ENCODE measurements around the gene TERB1. TPM values are rescaled to one million over a fixed set of nuclear protein-coding genes. Genes with fewer than 3 reads are reported as not detected.
A peak's percentile ranks its signal among the peaks of the same experiment; 100 is the strongest.
"Not testable (repeated sequence)": the region's sequence is repeated elsewhere in the genome, so short reads cannot be mapped to it uniquely, and the experiment has no call there.

Gene TERB1
- total and polyA plus RNA-seq, 2 donors: not detected

- DNase-seq (ENCODE audit: extremely low spot score): no peak
- Histone ChIP-seq H3K4me3 (ENCODE audit: low read depth, low read length) (no peak overlapping the region), H3K27ac (ENCODE audit: low read depth) (no peak overlapping the region), H3K36me3 (ENCODE audit: insufficient read depth) (peaks cover 2% of the 10 kb centered on the region), H3K4me1 (ENCODE audit: insufficient read depth) (no peaks in the 10 kb centered on the region)
- WGBS: 75% methylated on average over 2 of the region's 2 CpGs
Observed at GRCh38 chr16:66798161-66798560, 3.2 kb downstream of the TERB1 start.

DNA sequence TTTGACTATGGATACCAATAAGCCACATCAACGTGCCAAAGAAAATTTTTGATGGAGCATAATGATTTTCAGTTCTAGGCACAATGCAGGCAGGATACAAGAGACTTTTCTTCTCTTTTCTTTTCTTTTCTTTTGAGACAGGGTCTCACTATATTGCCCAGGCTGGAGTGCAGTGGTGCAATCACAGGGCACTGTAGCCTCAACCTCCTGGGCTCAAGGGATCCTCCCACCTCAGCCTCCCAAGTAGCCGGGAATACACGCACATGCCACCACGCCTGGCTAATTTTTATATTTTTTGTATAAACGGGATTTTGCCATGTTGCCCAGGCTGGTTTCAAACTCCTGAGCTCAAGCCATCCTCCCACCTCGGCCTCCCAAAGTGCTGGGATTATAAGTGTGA, 7.4 kb downstream of the TERB1 start:
- DNase-seq (ENCODE audit: extremely low spot score); H3K4me1 ChIP-seq (ENCODE audit: insufficient read depth); H3K4me3 ChIP-seq (ENCODE audit: low read depth, low read length); H3K36me3 ChIP-seq (ENCODE audit: insufficient read depth); H3K27ac ChIP-seq (ENCODE audit: low read depth): not testable (repeated sequence)
- WGBS: 89% methylated on average over 6 of the region's 6 CpGs

DNA sequence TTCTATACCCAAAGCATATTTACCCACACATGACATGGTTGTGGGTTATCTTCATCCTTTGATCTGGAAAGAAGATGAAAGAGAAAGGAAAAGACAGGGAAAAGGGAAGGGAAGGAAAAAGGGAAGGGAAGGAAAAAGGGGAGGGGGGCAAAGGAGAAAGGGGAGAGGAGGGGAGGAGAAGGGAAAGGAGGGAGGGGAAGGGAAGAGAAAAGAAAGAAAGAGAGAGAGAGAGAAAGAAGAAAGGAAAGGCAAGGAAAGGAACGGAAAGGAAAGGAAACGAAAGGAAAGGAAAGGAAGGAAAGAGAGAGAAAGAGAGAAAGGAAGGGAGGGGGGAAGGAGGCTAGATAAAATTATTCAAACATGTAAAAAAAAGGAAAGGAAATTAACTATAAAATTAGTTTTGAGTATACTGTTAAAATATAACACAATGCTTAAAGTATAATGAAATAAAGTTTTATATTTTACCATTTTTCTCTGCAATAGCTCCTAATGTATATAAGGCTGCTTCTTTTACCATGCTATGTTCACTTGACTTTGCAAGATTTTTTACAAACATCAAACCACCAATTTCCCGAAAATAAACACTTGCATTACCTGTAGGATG, 11.2 kb downstream of the TERB1 start:
- Histone ChIP-seq H3K4me1 (ENCODE audit: insufficient read depth) (no peaks in the 10 kb centered on the region), H3K4me3 (ENCODE audit: low read depth, low read length) (no peak overlapping the region), H3K36me3 (ENCODE audit: insufficient read depth) (no peaks in the 10 kb centered on the region), H3K27ac (ENCODE audit: low read depth) (no peak overlapping the region)
- DNase-seq (ENCODE audit: extremely low spot score): no peak
- WGBS: 60% methylated on average over 3 of the region's 3 CpGs

- 94% methylated on average over 2 of the region's 2 CpGs for WGBS
- no peaks in the 10 kb centered on the region for H3K36me3 ChIP-seq (ENCODE audit: insufficient read depth)
- no peak overlapping the region for H3K4me3 ChIP-seq (ENCODE audit: low read depth, low read length)
- H3K4me1 ChIP-seq (ENCODE audit: insufficient read depth): no peaks in the 10 kb centered on the region
- H3K27ac ChIP-seq (ENCODE audit: low read depth): no peak overlapping the region
- no peak for DNase-seq (ENCODE audit: extremely low spot score)
Observed at GRCh38 chr16:66787427-66787826, 14.0 kb downstream of the TERB1 start.

- Histone ChIP-seq H3K4me3 (ENCODE audit: low read depth, low read length) (no peak overlapping the region), H3K27ac (ENCODE audit: low read depth) (no peak overlapping the region), H3K36me3 (ENCODE audit: insufficient read depth) (no peaks in the 10 kb centered on the region), H3K4me1 (ENCODE audit: insufficient read depth) (no peaks in the 10 kb centered on the region)
- DNase-seq (ENCODE audit: extremely low spot score): no peak
- whole genome bisulfite sequencing: 92% methylated on average over 3 of the region's 3 CpGs
Observed at GRCh38 chr16:66786551-66786950, 14.8 kb downstream of the TERB1 start.

DNA sequence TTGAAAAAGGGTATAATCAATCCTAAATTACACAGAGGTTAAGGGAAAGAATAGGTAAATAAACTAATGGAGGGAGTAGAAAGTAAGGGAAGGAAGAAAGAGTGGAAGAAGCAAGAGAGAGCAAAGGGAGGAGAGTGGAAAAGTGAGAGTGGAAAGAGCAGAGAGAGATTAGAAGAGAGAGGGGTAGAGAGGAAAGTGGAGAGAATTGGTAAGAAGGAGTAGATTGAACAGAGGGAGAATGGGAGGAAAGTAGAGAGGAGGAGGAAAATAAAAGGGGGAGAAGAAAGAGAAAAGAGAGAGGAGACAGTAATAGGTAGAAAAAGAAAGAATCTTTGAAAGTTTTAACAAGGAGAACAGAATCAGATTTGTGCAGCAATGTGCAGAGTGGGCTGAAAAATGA, 24.9 kb downstream of the TERB1 start:
- Histone ChIP-seq H3K36me3 (ENCODE audit: insufficient read depth) (no peaks in the 10 kb centered on the region), H3K4me1 (ENCODE audit: insufficient read depth) (no peaks in the 10 kb centered on the region), H3K4me3 (ENCODE audit: low read depth, low read length) (no peak overlapping the region), H3K27ac (ENCODE audit: low read depth) (no peak overlapping the region)
- no peak for DNase-seq (ENCODE audit: extremely low spot score)

GRCh38 chr16:66774981-66775380, 26.4 kb downstream of the TERB1 start:
- Histone ChIP-seq H3K27ac (ENCODE audit: low read depth) (no peak overlapping the region), H3K4me3 (ENCODE audit: low read depth, low read length) (no peak overlapping the region), H3K4me1 (ENCODE audit: insufficient read depth) (no peaks in the 10 kb centered on the region), H3K36me3 (ENCODE audit: insufficient read depth) (no peaks in the 10 kb centered on the region)
- no peak for DNase-seq (ENCODE audit: extremely low spot score)
- WGBS: 47% methylated on average over 2 of the region's 2 CpGs

- no peaks in the 10 kb centered on the region for H3K36me3 ChIP-seq (ENCODE audit: insufficient read depth)
- H3K27ac ChIP-seq (ENCODE audit: low read depth): no peak overlapping the region
- H3K4me3 ChIP-seq (ENCODE audit: low read depth, low read length): no peak overlapping the region
- no peak for DNase-seq (ENCODE audit: extremely low spot score)
- no peaks in the 10 kb centered on the region for H3K4me1 ChIP-seq (ENCODE audit: insufficient read depth)
Observed at GRCh38 chr16:66758086-66758485, 43.3 kb downstream of the TERB1 start.

DNA sequence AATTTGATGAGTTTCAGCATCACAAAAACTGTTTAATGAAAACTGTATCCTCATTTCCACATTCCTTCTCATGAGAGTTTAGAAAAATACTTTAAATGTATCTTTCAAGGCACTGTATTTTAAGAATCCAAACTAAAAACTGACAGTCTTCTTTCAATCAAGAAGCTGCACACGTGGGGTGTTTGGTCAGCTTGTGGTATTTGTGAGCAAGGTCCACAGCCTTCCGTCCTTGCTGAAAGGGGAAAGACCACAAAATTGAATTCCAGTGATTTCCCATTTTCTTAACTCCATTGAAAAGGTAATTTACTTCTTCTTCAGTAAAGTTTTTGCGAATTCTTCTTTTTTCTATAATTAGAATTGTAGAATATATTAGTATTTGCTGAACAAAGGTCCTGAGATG, 46.6 kb downstream of the TERB1 start:
- DNase-seq (ENCODE audit: extremely low spot score): no peak
- 62% methylated on average over 3 of the region's 3 CpGs for WGBS
- Histone ChIP-seq H3K4me1 (ENCODE audit: insufficient read depth) (no peaks in the 10 kb centered on the region), H3K4me3 (ENCODE audit: low read depth, low read length) (no peak overlapping the region), H3K36me3 (ENCODE audit: insufficient read depth) (no peaks in the 10 kb centered on the region), H3K27ac (ENCODE audit: low read depth) (no peak overlapping the region)

DNA sequence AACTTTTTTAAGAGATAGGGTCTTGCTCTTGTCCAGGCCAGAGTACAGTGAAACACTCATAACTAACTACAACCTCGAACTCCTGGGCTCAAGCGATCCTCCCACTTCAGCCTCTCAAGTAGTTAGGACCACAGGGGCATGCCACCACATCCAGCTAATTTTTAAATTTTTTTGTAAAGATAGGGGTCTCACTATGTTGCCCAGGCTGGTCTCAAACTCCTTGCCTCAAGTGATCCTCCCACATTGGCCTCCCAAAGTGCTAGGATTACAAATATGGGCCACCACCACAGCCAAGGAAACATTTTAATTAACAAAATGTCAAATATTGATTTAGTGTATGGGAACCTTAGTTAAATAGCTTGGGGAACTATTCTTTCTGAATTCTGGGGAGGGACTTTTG, 47.2 kb downstream of the TERB1 start:
- Histone ChIP-seq H3K36me3 (ENCODE audit: insufficient read depth) (no peaks in the 10 kb centered on the region), H3K4me1 (ENCODE audit: insufficient read depth) (no peaks in the 10 kb centered on the region), H3K4me3 (ENCODE audit: low read depth, low read length) (no peak overlapping the region), H3K27ac (ENCODE audit: low read depth) (no peak overlapping the region)
- WGBS: 92% methylated on average over 2 of the region's 2 CpGs
- DNase-seq (ENCODE audit: extremely low spot score): no peak

DNA sequence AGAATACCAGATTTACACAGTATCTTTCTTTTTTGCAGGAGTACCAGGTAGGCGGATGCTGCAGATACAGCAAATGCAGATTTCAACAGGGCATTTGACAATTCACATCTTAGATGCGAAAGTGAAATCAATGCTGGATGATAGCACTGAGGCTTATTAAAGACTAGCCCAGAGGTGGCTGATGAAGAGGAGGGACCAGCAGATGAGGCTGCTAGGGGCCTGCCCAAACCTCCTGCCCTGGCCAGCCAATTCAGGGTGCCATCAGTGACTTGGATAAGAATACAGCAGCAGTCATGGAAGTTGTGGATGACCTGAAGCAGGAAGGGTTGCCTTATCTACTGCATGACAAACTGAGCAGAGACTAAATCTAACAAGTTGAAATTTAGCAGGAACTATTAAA, 48.4 kb downstream of the TERB1 start:
- 100% methylated on average over 2 of the region's 2 CpGs for WGBS
- H3K27ac ChIP-seq (ENCODE audit: low read depth): no peak overlapping the region
- no peaks in the 10 kb centered on the region for H3K36me3 ChIP-seq (ENCODE audit: insufficient read depth)
- H3K4me3 ChIP-seq (ENCODE audit: low read depth, low read length): no peak overlapping the region
- no peak for DNase-seq (ENCODE audit: extremely low spot score)
- H3K4me1 ChIP-seq (ENCODE audit: insufficient read depth): no peaks in the 10 kb centered on the region

DNA sequence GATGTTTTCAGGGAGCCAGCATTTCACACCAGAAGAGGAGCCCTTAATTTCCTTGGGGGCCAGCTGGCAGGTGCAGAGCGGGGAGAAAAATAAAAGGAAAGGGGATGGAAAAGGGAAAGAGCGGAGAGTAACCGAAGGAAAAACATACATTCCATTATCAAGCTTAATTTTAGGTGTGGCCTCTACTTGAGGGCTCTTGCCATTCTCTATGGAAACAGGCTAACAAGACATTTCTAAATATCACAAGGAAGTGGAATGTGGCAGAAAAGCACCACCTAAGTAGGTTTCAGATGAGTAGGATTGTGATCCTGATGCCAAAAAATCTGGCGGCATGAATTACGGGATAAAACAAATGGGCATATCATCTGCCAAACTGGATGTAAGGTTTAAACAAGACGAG, 49.0 kb downstream of the TERB1 start:
- no peaks in the 10 kb centered on the region for H3K36me3 ChIP-seq (ENCODE audit: insufficient read depth)

GRCh38 chr16:66751992-66752322, 49.4 kb downstream of the TERB1 start:
- H3K4me3 ChIP-seq (ENCODE audit: low read depth, low read length): no peak overlapping the region
- no peaks in the 10 kb centered on the region for H3K4me1 ChIP-seq (ENCODE audit: insufficient read depth)
- H3K27ac ChIP-seq (ENCODE audit: low read depth): no peak overlapping the region
- no peak for DNase-seq (ENCODE audit: extremely low spot score)
- 51% methylated on average over 3 of the region's 3 CpGs for WGBS
- no peaks in the 10 kb centered on the region for H3K36me3 ChIP-seq (ENCODE audit: insufficient read depth)

More for the DNA sequence above, 49.0 kb downstream of the TERB1 start:
- Histone ChIP-seq H3K4me1 (ENCODE audit: insufficient read depth) (no peaks in the 10 kb centered on the region), H3K27ac (ENCODE audit: low read depth) (no peak overlapping the region), H3K4me3 (ENCODE audit: low read depth, low read length) (no peak overlapping the region)
- no peak for DNase-seq (ENCODE audit: extremely low spot score)
- WGBS: 80% methylated on average over 6 of the region's 6 CpGs

DNA sequence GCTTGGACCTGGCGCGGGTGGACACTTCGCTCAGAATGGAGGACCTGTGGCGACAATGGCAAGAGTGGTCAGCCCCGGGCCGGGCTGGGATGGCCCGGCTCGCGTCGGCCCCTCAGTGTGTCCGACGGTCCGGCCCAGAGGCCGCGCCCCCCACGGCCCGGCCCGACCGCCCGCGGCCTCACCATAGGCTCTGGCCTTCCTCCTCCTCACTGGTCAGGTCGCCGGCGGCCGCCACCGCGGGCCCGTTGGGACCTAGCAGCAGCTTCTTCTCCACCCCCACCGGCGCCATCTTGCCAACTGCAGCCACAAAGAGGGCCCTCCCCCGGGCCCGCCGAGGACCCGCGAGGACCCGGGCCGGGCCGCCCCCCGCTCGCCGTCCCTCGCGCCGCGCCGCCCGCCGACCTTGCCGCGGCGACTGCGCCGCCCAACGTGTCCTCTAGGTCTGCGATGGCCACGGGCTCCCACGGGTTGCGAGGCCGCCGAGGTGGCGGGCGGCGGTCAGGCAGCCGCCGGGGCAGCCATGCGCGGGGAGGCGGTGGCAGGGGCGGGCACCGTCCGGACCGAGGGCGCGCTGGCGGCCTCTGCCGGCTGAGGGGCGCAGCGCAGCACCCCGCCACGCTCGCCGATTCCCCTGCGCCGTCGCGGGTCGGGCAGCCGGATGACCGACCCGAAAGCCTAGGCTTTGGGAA, 49.9 kb downstream of the TERB1 start, which contains the start of gene DYNC1LI2:
TSS of gene DYNC1LI2 (minus strand) at position 307 of the 689 bp plus-strand sequence. CDS start at position 289, 18 bp downstream.
- Histone ChIP-seq H3K4me3 (ENCODE audit: low read depth, low read length) (peak within 1 kb of the TSS; percentile 85), H3K4me1 (ENCODE audit: insufficient read depth) (no peaks in the 10 kb centered on the region), H3K36me3 (ENCODE audit: insufficient read depth) (no peaks in the 10 kb centered on the region), H3K27ac (ENCODE audit: low read depth) (peak within 1 kb of the TSS; percentile 98)
- no peak for DNase-seq (ENCODE audit: extremely low spot score)
- under 1% methylated on average over 90 of the region's 90 CpGs for WGBS

- DNase-seq (ENCODE audit: extremely low spot score): no peak
- no peaks in the 10 kb centered on the region for H3K36me3 ChIP-seq (ENCODE audit: insufficient read depth)
- WGBS: under 1% methylated on average over 22 of the region's 22 CpGs
- peak overlapping the region; percentile 85 for H3K4me3 ChIP-seq (ENCODE audit: low read depth, low read length)
- H3K4me1 ChIP-seq (ENCODE audit: insufficient read depth): no peaks in the 10 kb centered on the region
- H3K27ac ChIP-seq (ENCODE audit: low read depth): peak overlapping the region; percentile 98
Observed at GRCh38 chr16:66751053-66751302, 50.4 kb downstream of the TERB1 start.
